Activated CD8-positive, alpha-beta memory T cell treated with anti-CD3 and anti-CD28 coated beads, Interleukin-2, amount 50 U/mL, for 24 hours (primary cell): Measurements from ENCODE around the gene XKR8.
"Not testable (repeated sequence)": the region's sequence is repeated elsewhere in the genome, so short reads cannot be mapped to it uniquely, and the experiment has no call there.

Experiments used
- DNase-seq: peaks from one replicate; pipeline ENCODE4 v3.0.0-alpha.2; 2020; ENCODE audit errors: extremely low read depth

XKR8 gene

GRCh38 chr1:27990920-27991537, 31.3 kb downstream of the XKR8 start:
- no peak for DNase-seq

GRCh38 chr1:27992276-27992675, 32.5 kb downstream of the XKR8 start:
- DNase-seq: peak; percentile 4

GRCh38 chr1:27993241-27993640, 33.5 kb downstream of the XKR8 start:
- no peak for DNase-seq

GRCh38 chr1:27994060-27994459, 34.3 kb downstream of the XKR8 start:
- DNase-seq: no peak

GRCh38 chr1:27994526-27994925, 34.8 kb downstream of the XKR8 start:
- DNase-seq: not testable (repeated sequence)

GRCh38 chr1:27999055-27999454, 39.3 kb downstream of the XKR8 start:
- DNase-seq: no peak

GRCh38 chr1:28002600-28002999, 42.8 kb downstream of the XKR8 start:
- no peak for DNase-seq

- DNase-seq: not testable (repeated sequence)
Measured at GRCh38 chr1:28003117-28003516, 43.3 kb downstream of the XKR8 start.

- DNase-seq: no peak
Measured at GRCh38 chr1:28010969-28011368, 51.2 kb downstream of the XKR8 start.
